Activated gamma-delta T cell treated with Interleukin-2 at 50 U/mL for 16 hours (primary cell): ENCODE measurements around the gene HCFC1R1.

Experiments used
- DNase-seq: peaks from one replicate; pipeline ENCODE4 v3.0.0-alpha.2; 2020

The HCFC1R1 gene

DNA sequence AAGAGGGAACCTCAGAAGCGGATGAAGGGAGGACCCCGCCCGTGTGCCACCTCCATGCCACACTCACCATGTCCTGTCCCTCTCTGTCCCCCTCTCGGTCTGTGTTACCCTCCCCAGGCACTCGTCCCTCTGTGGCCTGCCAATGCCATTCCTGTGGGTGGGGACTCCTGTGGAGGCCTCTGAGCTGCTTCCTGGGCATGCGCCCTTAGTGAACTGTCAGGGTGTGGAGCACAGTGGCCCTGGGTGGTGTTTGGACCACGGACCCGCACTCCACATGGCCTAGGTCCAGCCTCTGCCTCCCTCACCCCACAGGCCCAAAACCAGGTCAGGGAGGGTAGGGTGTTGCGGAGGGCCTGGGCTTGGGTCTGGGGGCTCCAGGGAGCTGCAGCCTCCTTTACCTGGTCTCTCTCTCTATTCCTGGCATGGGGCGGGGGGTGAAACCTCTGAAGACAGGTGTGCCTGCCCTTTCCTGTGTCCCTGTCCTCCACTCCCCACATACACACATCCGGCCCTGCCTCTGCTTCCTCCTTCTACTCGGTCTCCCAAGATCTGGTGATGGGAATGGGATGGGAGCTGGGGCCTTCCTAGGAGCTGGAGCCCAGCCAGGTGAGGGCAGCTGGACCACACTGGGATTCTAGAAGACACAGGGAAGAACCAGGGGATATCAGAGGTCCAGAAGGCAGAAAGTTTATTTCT is 32.0 kb downstream of the HCFC1R1 start:
- DNase-seq, result no peak

DNA sequence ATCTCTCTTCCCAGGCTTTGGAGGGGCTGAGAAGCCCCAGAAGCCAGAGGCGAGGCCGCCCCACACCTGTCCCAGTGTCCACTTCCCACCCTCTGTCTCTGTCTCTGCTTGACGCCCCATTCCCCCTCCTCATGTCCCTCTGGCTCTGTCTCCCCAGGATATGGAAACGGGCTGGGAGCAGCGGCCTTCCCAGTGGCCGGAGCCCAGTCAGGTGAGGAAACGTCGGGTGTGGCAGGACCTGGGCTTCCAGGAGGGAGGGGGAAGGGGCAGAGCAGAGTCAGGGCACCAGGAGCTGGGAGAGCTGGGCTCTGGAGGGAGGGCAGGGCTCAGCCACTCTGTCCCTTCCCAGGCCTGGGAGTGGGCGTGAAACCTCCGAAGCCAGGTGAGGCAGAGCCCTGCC is 32.9 kb downstream of the HCFC1R1 start:
- no peak for DNase-seq

DNA sequence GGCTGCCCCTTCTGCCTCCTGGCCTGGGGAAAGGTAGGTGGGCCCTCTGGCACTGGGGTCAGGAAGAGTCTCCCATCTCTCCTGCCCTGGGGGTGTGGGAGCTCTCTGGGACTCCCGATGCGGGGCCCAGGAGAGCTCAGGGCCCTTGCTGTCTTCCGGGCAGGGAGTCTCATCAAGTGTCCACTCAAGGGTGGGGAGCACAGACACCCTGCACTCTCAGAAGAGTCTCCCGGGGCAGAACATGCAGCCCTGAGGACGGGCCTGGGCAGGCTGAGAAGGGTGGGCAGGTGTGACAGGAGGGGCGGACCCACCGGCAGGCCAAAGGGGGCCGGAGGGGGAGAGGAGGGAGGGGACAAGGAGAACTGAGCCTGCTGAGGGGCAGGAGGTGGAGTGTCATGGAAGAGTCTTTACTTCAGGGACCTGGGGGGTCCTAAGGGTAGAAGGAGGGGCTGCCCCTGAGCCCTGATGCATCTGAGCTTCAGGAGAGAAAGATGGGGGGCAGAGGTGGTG is 35.1 kb downstream of the HCFC1R1 start:
- no peak for DNase-seq

DNA sequence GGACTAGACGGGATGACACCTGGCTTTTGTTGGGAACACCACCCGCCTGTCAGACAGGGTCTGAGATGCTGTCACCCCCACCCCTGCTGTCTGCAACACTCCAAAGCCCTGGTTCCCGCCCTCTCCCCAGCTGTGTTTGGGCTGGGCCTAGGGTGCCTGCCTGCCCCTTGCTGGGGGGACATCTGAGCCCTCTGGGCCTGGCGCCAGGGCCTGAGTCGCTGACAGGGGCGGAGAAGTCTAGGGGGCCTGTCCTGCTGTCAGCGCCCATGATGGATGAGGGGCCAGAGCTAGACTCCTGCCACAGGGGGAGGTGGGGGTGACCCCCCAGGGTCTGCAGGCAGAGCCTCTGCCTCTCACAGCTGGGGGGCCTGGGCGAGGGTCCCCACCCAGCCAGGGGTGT is 35.9 kb downstream of the HCFC1R1 start:
- no peak for DNase-seq

DNA sequence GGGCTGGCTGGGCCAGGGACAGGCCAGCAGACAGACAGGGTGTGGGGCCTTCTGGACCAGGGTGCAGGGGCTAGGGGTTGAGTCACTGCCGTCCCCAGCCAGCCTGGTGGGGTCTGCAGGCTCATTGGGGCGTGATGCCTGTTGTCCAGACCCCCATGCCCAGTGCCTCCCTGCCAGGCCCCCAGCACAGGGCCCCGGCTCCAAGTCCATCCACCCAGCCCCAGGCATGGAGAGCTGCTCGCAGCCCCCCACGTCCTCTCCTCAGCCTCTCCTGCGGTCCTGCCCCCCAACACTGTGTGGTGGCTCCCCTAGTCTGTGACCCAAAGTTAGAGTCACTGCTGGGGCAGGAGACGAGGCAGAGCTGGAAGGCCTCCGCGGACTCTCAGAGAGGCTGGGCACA is 36.5 kb downstream of the HCFC1R1 start:
- DNase-seq, result no peak

DNA sequence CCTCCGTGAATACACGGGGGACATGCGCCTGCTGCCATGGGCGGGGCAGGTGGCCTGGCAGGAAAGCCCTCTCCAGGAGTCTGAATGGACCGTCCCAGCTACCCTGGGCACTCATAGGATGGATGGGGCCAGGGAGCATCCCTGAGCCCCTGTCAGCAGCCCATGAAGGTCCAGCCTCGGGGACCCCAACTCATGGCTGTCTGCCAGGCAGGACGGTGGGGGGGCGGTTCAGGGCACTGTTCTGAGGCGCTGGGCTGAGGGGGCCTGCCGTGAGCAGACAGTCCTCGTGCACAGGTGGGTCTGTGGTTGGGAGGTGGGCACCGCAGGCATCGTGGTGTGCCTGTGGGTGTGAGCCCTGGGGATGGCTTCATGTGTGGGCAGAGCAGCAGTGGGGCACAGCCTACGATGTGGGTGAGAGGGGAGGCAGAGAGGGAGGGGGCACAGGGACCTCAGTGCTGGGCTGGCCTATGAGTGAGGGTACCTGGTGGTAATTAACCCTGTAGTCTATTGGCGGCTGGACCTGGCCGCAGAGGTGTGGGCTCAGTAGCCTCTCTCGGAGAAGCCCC is 37.0 kb downstream of the HCFC1R1 start:
- no peak for DNase-seq

DNA sequence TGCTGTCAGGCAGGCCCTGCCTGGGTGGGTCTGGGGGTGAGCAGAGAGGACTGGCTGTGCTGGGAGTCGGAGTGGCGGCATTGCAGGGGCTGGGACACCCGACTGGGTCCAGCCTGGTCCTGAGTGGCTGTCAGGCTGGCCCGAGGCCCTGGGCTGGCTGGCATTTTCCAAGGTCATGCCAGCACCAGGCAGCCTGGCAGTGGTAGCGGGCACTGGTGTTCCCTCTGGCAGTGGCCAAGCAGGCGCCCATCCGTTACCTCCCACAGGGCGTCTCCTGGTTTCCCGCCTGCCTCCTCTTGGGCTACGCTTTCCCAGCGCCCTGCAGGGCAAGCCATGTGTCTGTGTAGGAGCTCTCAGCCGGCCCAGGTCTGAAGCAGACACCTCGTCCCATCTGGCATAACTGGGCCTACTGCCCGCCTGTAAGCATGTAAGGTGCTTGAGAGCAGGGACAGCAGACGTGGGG is 37.8 kb downstream of the HCFC1R1 start:
- DNase-seq, result no peak

DNA sequence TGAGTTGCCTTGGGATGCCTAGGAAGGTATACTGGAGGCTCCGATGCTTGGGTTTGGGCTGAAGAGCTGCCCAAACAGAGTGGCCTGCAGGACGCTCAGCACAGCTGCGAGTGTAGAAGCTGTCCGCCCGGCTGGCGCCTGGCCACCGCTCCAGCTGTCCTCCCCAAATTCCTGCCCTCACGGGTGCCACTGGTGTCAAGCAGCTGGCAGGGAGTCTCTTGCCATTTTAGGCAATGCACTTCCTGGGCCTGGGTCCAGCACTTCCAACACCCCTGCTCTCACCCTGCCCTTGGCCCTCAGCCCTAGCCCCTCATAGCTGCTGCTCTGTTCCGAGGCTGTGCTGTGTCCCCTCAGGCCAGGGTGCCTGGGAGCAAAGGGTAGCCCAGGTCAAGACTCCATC is 38.3 kb downstream of the HCFC1R1 start:
- no peak for DNase-seq

DNA sequence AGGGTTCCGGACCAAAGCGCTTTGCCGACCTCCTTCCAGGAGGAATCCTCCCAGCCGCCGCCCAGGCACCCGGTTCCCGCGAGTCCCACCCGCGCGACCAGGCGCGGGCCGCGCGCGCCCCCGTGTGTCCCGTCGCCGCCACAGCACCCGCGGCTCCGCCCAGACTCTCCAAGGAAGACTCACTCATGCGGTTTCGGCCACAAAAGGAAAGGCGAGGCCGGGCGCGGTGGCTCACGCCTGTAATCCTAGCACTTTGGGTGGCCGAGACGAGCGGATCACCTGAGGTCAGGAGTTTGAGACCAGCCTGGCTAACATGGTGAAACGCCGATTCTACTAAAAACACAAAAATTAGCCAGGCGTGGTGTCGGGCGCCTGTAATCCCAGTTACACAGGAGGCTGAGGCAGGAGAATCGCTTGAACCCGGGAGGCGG is 40.0 kb downstream of the HCFC1R1 start:
- peak; percentile 58 for DNase-seq

DNA sequence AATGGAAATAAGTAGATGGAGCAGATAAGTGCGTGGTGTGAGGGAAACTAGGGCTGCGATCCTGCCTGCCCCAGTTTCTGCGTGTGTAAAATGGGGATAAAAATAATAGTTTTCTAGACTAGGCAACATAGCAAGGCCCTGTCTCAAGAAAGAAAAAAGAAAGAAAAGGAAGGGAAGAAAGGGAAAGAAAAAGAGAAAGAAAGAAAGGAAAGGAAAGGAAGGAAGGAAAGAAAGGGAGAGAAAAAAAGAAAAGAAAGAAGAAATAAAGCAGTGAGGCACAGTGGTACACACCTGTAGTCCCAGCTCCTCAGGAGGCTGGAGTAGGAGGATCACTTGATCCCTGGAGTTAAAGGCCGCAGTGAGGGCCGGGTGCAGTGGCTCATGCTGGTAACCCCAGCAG is 41.3 kb downstream of the HCFC1R1 start:
- DNase-seq, result no peak

DNA sequence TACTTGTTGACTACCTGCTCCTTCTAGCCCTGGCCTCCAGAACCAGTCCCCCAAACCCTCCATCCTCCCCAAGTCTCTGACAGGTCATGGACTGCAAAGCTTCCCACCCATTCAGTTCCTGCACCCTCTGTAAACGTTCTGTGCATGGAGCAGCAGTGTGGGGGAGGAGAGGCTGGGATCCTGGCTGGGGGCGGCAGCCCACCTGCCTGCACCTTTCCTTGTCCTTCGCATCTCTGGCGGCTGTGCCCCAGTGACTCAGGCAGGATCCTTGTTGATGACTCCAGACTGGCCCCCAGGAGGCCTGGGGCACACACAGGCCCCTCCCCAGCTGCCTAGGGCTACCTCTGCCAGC is 41.9 kb downstream of the HCFC1R1 start:
- DNase-seq, result no peak

DNA sequence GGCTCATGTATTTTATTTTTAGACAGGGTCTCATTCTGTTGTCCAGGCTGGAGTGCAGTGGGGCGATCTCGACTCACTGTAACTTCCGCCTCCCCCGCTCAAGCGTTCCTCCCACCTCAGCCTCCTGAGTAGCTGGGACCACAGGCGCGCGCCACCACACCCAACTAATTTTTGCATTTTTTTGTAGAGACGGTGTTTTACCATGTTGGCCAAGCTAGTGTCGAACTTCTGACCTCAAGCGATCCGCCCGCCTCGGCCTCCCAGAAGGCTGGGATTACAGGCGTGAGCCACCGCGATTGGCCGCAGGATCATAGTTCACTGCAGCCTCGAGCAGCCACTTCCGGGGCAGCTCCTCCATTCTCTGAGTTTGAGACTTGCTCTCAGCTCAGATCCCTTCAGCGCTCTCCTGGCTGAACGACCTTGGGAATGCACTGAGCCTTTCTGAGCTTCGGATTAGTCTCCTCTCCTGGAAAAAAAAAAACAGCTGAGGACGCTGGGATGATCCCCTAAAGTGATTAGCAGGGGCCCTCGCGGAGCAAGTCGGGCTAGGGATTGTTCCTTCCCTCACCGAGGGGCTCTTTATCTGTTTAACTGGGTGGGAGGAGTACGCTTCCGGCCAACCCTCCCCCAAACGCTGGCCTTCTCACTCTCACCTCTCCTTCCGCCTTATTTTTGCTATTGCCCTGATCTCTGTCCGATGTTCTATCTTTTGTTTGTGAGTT is 42.4 kb downstream of the HCFC1R1 start:
- DNase-seq, result no peak

DNA sequence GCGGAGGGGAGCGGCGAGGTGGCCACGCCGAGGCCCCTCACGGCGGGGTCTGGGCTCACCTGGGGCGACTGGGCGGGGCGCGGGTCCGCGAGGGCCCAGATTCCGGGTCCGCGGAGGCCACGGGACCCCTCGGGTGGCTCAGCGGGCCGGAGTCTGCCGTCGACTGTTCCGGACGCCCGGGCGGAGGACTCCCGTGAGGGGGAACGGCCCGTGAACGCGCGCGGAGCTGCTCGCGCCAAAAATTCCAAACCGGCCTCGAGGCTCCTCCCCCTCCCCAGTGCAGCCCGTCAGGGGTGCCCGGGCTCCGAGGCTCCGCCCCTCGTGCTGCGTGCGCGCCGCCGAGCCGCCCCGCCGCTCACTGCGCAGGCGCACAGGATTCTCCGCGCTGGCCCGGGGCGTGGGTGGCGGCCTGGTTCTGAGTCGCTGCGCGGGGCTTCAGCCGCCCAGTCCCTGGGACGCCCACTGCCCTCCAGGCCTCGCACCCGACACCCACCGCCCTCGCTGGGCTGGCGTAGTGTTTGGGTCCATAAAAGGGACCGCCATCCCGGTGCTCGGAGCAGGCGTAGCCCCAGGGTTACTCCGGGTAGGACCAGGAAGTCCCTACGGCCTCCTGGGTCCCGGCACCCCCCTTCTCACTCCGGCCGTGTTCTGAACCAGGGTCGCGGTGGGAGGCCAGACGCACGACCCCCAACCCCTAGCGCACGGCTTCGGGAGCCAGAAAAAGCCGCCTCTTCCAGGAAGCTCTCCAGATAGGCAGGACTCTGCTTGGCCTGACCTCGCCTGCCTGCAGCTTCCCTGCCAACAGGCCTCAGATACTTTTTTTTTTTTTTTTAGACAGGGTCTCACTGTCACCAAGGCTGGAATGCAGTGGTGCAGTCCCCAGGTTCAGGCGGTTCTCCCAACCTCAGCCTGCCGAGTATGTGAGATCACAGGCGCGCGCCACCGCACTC is 43.2 kb downstream of the HCFC1R1 start, which contains the start of gene PKMYT1:
TSS of gene PKMYT1 (minus strand) at position 220 of the 950 bp plus-strand sequence. CDS start 789 bp downstream, outside the sequence.
- DNase-seq, result peak; percentile 92

DNA sequence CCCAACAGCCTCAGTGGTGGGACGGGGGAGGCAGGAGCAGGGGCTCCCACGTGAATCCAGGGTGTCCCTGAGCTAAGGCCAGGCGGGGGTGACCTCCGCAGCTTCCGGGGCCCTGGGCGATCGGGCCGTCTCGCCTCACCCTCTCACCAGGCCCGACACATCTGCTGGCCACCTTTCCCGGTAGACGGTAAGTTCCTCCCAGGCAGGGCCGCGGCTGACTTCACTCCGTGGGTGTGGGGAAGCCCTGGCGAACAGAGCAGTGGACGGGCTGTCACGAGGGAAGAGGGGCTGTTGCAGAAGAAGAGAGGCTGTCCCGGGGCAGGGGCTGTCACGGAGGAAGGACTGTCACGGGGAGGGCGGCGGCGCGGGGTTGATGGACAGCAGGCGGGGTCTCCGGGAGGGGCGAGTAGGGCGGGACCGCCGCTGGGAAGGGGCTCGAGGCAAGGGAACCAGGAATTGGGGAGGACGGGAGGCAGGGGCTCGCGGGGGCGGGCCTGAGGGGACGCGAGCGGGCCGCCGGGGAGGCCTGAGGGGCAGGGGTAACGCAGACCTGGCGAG is 44.0 kb downstream of the HCFC1R1 start:
- DNase-seq, result no peak

DNA sequence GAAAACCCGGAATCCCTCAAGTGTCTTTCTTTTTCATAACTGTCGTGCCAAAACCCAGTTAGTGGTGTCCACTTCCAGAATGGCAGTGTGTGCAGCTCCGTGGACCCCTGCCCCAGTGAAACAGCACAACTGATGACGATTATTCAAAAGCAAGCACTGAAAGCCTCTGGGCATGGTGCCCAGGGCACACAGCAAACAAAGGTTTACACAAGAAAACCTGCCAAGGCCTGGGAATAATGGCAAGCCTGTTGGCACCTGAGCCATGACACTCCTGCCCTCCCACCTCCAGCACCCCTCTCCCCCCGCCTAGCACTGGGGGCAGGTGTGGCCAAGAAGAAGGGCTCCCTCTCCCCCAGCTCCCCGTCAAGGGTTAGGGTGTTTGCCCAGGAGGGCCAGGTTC is 46.3 kb downstream of the HCFC1R1 start:
- DNase-seq, result no peak

DNA sequence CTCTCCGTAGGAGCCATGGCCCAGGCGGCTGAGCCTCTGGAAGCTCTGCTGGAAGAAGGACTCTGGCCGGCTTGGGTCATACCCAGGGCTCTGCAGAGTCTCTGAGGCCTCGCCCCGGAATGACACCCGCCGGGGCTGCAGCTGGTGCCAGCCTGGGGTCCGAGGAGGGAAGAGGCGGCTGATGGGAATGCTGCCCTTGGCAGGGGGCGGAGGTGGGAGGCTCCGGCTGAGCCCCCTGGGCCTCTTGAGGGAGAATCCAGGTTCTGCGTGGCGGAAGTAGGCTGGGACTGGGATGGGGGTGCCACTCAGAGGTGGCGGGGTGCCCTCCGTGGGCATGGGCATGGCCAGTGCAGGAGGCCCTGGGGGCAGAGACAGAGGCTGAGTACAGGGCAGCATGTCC is 47.1 kb downstream of the HCFC1R1 start:
- DNase-seq, result no peak

DNA sequence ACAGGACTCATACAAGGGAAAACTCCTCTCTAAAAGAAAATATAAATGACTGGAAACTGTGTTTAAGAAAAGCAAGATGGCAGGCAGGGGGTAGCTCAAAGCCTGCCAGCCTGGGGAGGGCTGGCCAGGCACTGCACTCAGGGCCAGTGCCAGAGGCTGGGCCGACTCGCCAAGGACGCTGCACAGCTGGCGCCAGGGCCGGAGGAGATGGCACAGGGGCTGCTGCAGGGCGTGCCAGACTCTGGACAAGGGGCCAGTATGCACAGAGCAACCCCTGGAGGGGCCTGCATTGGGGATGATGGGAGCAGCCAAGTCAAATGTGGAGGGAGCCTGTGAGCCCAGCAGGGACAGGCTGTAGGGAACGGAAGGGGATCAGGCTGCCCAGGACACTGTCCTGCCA is 47.5 kb downstream of the HCFC1R1 start:
- no peak for DNase-seq

DNA sequence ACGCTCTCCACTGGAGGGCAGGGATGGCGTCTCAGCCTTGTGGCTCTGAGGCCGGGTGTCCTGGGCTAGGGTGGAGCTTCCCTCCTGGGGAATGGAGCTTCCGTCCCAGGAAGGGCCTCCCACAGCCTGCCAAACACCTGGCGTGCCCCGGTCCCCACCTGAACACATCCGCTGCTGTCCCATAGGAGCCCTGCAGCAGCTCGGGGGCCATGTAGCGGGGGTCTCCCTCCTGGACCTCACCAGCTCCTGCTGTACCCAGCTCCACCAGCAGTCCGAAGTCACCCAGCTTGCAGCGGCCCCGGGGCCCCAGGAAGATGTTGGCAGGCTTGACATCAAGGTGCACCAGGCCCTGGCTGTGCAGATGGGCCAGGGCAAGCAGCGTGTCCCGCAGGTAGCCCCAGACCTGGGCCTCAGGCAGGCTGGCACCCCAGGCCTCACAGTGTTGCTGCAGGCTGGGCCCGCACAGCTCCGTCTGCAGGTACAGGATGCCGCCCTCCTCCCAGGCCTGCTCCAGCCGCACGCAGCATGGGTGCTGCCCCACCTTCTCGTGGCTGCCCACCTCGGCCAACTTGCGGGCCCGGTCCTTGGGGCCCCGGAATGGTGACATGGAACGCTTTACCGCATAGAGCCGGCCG is 48.5 kb downstream of the HCFC1R1 start:
- DNase-seq, result no peak

DNA sequence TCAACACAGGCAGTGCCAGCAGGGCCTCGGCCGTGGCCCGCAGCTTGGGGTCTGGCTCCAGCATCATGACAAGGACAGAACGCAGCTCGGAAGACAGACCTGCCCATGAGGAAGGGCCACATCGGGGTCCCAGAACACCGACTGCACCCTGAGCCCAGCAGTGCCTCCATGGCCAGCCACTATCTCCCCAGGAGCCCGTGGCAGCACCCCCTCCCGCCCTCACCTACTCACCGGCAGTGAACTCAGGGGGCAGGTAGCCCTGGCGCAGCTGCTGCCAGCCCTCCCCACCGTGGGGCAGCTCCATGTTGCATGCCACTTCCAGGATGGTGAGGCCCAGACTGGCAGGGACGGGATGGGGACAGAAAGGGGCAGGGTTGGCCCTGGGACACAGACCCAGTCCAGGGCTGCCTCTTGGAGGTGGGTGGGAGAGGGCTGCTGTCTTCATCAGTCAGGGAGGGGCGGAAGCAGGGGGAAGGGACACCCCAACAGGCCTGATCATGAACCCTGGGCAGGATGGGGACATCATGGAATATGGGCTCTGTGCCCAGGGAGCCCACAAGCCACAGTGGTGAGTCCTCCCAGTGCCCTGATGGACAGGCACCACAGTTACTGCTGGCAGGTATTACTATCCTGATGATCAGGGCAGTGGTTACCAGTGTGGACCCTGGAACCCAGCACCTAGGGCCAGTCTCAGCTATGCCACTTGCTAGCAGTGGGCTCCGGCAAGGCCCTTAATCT is 49.3 kb downstream of the HCFC1R1 start:
- no peak for DNase-seq

DNA sequence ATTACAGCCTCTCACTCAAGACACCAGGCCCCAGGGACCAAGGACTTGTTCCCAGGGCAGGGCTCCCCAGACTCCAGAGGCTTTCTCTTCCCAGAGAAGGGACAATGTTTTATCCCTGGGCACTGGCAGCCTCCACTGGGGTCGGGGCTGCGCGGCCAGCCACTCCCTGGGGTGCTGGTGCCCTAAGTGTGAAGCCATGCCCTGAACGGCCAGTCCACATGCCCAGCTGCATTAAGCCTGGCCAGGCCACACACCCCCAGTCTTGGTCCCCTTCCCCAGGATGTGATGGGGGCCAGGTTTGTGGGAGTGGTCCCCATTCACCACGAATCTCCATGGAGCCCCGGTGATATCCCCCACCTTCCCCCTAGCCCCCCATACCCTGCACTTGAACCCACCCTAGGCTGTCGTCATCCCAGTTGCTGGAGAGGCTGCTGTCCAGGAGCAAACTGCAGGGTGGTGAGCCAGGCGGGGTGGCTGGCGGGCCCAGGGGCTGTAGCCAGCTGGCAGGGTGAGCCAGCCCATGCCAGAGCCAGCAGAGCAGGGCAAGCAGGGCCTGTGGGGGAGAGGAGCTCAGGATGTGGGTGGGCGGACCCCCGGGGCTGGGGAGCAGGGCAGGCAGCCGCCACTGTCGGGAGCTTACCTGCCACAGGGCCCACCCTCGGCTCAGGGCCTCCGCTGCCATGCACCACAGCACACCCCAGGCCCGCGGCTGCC is 50.0 kb downstream of the HCFC1R1 start:
- DNase-seq, result no peak

DNA sequence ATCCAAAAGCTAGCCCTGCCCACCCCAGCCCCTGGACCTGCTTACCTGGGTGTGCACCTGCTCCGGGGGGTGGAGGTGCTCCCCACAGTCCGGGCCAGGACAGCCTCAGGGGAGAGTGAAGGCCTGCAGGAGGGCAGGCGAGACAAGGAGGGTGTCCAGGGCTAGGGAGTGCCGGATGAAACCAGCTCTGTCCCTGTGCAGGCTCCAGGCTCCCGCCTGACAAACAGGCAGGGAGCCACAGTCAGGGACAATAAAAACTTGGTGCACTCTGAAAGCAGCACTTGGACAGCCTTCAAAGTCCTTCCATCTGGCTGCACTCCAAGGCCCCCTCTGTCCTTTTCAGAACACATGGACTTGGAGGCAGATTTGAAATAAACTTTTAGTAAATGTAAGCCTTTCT is 50.6 kb downstream of the HCFC1R1 start:
- no peak for DNase-seq
